PC-3 (cell line): Measurements from ENCODE around the gene FUT3. TPM values are rescaled to one million over a fixed set of nuclear protein-coding genes. Genes with fewer than 3 reads are reported as not detected.

Experiments used
- ATAC-seq: fragments of 200-7000 bp; cut with Tn5 transposase; 2 replicates; pipeline ENCODE4 v1.9.1; 2020; ENCODE audit warnings: mild to moderate bottlenecking, moderate library complexity
- BruUV-seq: library from RNA; stranded (reverse); fragments of 400-500 nt; replicated peaks from 2 replicates; lab custom pipeline; 2021; lab: Mats Ljungman, UMichigan
- CTCF ChIA-PET: fragments of 300-600 bp; sonication (Branson Sonifier 250); formaldehyde crosslinking; loops from one replicate; lab custom pipeline; 2022; ENCODE audit warnings: antibody characterized with exemption; lab: Charles Lee
- POLR2A ChIA-PET: fragments of 300-600 bp; sonication (Branson Sonifier 250); formaldehyde crosslinking; loops from one replicate; lab custom pipeline; 2022; ENCODE audit warnings: antibody characterized with exemption; ENCODE audit not compliant: unreplicated experiment; lab: Charles Lee
- DNase-seq: peaks from one replicate; pipeline ENCODE4 v3.0.0-alpha.2; 2015
- H2AFZ ChIP-seq: fragments of 300-600 bp; sonication (generic); 2 replicates; pipeline ENCODE4 v1.6.0; 2016; ENCODE audit warnings: antibody characterized with exemption, low read length
- H3F3A ChIP-seq: fragments of 300-600 bp; sonication (generic); one replicate; pipeline ENCODE4 v1.6.0; 2017; ENCODE audit warnings: antibody characterized with exemption, low read length, control low read depth, mild to moderate bottlenecking; ENCODE audit not compliant: unreplicated experiment
- H3K27ac ChIP-seq: fragments of 300-600 bp; sonication (generic); 2 replicates; pipeline ENCODE4 v1.5.1; 2016; ENCODE audit warnings: mild to moderate bottlenecking, low read length
- H3K27me3 ChIP-seq: fragments of 300-600 bp; sonication (generic); 2 replicates; pipeline ENCODE4 v1.6.1; 2016; ENCODE audit warnings: low read length, mixed read lengths
- H3K36me3 ChIP-seq: fragments of 300-600 bp; sonication (generic); 2 replicates; pipeline ENCODE4 v1.6.1; 2016; ENCODE audit warnings: low read depth, mixed run types, low read length, mixed read lengths
- H3K4me1 ChIP-seq: fragments of 300-600 bp; sonication (generic); 2 replicates; pipeline ENCODE4 v1.5.1; 2016; ENCODE audit warnings: low read length; ENCODE audit not compliant: insufficient read depth
- H3K4me2 ChIP-seq: fragments of 300-600 bp; sonication (generic); 2 replicates; pipeline ENCODE4 v1.6.0; 2016; ENCODE audit warnings: low read length
- H3K4me3 ChIP-seq: fragments of 300-600 bp; sonication (generic); 2 replicates; pipeline ENCODE4 v1.5.1; 2016; ENCODE audit warnings: mild to moderate bottlenecking, low read length, mixed read lengths
- H3K79me2 ChIP-seq: fragments of 300-600 bp; sonication (generic); 2 replicates; pipeline ENCODE4 v1.6.1; 2017; ENCODE audit warnings: low read length, mixed read lengths
- H3K9ac ChIP-seq: fragments of 300-600 bp; sonication (generic); 2 replicates; pipeline ENCODE4 v1.6.0; 2016; ENCODE audit warnings: mild to moderate bottlenecking, low read length
- H3K9me2 ChIP-seq: fragments of 300-600 bp; sonication (generic); replicated peaks from 2 replicates; pipeline ENCODE4 v1.6.1; 2016; ENCODE audit warnings: mixed run types, low read length, mixed read lengths
- H3K9me3 ChIP-seq: fragments of 300-600 bp; sonication (generic); 2 replicates; pipeline ENCODE4 v1.6.1; 2016; ENCODE audit warnings: low read length, mixed read lengths
- H4K20me1 ChIP-seq: fragments of 300-600 bp; sonication (generic); 2 replicates; pipeline ENCODE4 v1.6.1; 2016; ENCODE audit warnings: low read length, mixed read lengths
- CTCF ChIP-seq: fragments of 300-600 bp; sonication (generic); conservative IDR thresholded peaks from 2 replicates; pipeline ENCODE4 v1.5.1; 2017; ENCODE audit warnings: antibody characterized with exemption, low read depth, mild to moderate bottlenecking, low read length
- EZH2 ChIP-seq: fragments of 300-600 bp; sonication (generic); IDR thresholded peaks from one replicate; pipeline ENCODE4 v1.6.1; 2017; ENCODE audit warnings: antibody characterized with exemption, mild to moderate bottlenecking, low read length; ENCODE audit not compliant: unreplicated experiment
- EZH2phosphoT487 ChIP-seq: fragments of 300-600 bp; sonication (generic); IDR thresholded peaks from 2 replicates; pipeline ENCODE4 v1.6.1; 2018; ENCODE audit warnings: mild to moderate bottlenecking, antibody characterized with exemption, low read length, borderline replicate concordance
- intact Hi-C: fragments of 100-400 bp; cut with micrococcal nuclease; formaldehyde crosslinking; loops from 2 replicates; pipeline ENCODE4 v1.9.0; 2023
- total RNA-seq: library from RNA; depleted of rRNA; stranded (reverse); fragments of >200 nt; gene quantifications from 2 replicates; pipeline ENCODE4 v1.2.3, GENCODE V29; 2014

Gene FUT3
- total RNA-seq, 1 experiment from 2014 or later: 7.7 TPM

DNA sequence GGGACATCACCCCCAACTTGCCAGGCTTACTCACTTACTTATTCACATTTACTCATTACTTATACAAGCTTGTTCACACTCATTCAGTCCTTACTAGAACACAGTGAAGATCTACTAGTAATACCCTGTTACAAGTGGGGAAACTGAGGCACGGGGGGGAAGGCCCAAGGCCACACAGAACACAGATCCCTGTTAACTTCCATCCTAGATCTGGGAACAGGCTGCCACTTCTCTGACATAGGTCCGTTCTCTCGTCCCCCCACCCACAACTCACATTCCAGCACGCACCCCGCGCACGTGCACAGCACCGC, 47.9 kb downstream of the FUT3 start:
- BruUV-seq: no TSS peak
- no peaks in the 10 kb centered on the region for H4K20me1 ChIP-seq
- TF ChIP-seq EZH2phosphoT487 (no peak), EZH2 (no peak), CTCF (no peak)
- intact Hi-C loops: loop anchor here (5.0 kb wide), 1 partner anchor 219 kb away; no protein-coding TSS in a partner anchor
- H3K4me1 ChIP-seq: peaks cover 12% of the 10 kb centered on the region
- no peaks in the 10 kb centered on the region for H3K36me3 ChIP-seq
- H3K9me2 ChIP-seq: no peaks in the 10 kb centered on the region
- H3K79me2 ChIP-seq: no peaks in the 10 kb centered on the region
- peak overlapping the region; percentile 44 for H3K9ac ChIP-seq
- DNase-seq (no peak), ATAC-seq (no peak)
- ChIA-PET CTCF (interaction anchor here (0.6 to 1.7 kb wide), 11 partner anchors 9 to 244 kb away, joined by 3 to 27 read pairs (median 11); partner anchors contain the start of genes CAPS, NDUFA11 and VMAC), POLR2A (no interaction called here)
- no peaks in the 10 kb centered on the region for H3K9me3 ChIP-seq
- peak overlapping the region; percentile 85 for H3K4me2 ChIP-seq
- H3K4me3 ChIP-seq: peak overlapping the region; percentile 58
- no peak overlapping the region for H3K27ac ChIP-seq
- no peaks in the 10 kb centered on the region for H3F3A ChIP-seq
- H3K27me3 ChIP-seq: no peaks in the 10 kb centered on the region
- H2AFZ ChIP-seq: peak overlapping the region; percentile 90

GRCh38 chr19:5801796-5802619, 49.2 kb downstream of the FUT3 start:
- BruUV-seq: no TSS peak
- no peak for DNase-seq
- H3K4me3 ChIP-seq: no peak overlapping the region
- H3K9ac ChIP-seq: no peak overlapping the region
- ATAC-seq: no peak
- H3K27me3 ChIP-seq: no peaks in the 10 kb centered on the region
- POLR2A ChIA-PET: no interaction called here
- H3K79me2 ChIP-seq: no peaks in the 10 kb centered on the region
- CTCF ChIA-PET: interaction anchor here (0.6 kb wide), 1 partner anchor 1812 kb away, joined by 7 read pairs; no protein-coding TSS in a partner anchor
- H3K9me3 ChIP-seq: no peaks in the 10 kb centered on the region
- H3K36me3 ChIP-seq: no peaks in the 10 kb centered on the region
- no peak overlapping the region for H3K27ac ChIP-seq
- TF ChIP-seq EZH2 (no peak), EZH2phosphoT487 (no peak), CTCF (no peak)
- peaks cover 12% of the 10 kb centered on the region for H3K4me1 ChIP-seq
- H2AFZ ChIP-seq: peak overlapping the region; percentile 37; the same call in 1 of the 2 replicates
- no peaks in the 10 kb centered on the region for H3K9me2 ChIP-seq
- intact Hi-C loops: loop anchor here (5.0 kb wide), 1 partner anchor 220 kb away; no protein-coding TSS in a partner anchor
- H4K20me1 ChIP-seq: no peaks in the 10 kb centered on the region
- peak overlapping the region; percentile 15; the same call in 1 of the 2 replicates for H3K4me2 ChIP-seq
- H3F3A ChIP-seq: no peaks in the 10 kb centered on the region
